Progenitor cell of endocrine pancreas (in vitro differentiated cells): ENCODE data around the gene HOXD11. TPM values are rescaled to one million over a fixed set of nuclear protein-coding genes. Genes with fewer than 3 reads are reported as not detected.

Experiments
- DNase-seq: peaks from one replicate; pipeline ENCODE4 v3.0.0; 2021; ENCODE audit warnings: low spot score; ENCODE audit not compliant: unreplicated experiment
- H3K27ac Mint-ChIP-seq: 2 replicates; pipeline ENCODE4 v1.8.0; 2021; ENCODE audit warnings: mild to moderate bottlenecking, moderate library complexity, mixed read lengths
- H3K27me3 Mint-ChIP-seq: 2 replicates; pipeline ENCODE4 v1.8.0; 2021; ENCODE audit warnings: mixed read lengths
- H3K36me3 Mint-ChIP-seq: 2 replicates; pipeline ENCODE4 v1.8.0; 2022; ENCODE audit warnings: mixed read lengths; ENCODE audit not compliant: insufficient read depth
- H3K4me1 Mint-ChIP-seq: 2 replicates; pipeline ENCODE4 v1.8.0; 2021; ENCODE audit warnings: low read depth, mixed read lengths
- H3K4me3 Mint-ChIP-seq: 2 replicates; pipeline ENCODE4 v1.8.0; 2021; ENCODE audit warnings: low read depth, mild to moderate bottlenecking, moderate library complexity, mixed read lengths
- H3K9me3 Mint-ChIP-seq: 2 replicates; pipeline ENCODE4 v1.8.0; 2021; ENCODE audit warnings: low read depth, mixed read lengths
- CTCF ChIP-seq: fragments of 200-600 bp; sonication (generic); IDR thresholded peaks from one replicate; pipeline ENCODE4 v1.5.0; 2021; ENCODE audit warnings: antibody characterized with exemption, mild to moderate bottlenecking; ENCODE audit not compliant: unreplicated experiment
- total RNA-seq: library from RNA; stranded (reverse); gene quantifications from 2 replicates; pipeline ENCODE4 v1.2.1, GENCODE V29; 2021

HOXD11 gene
- total RNA-seq, 1 donor from 2014 or later: not detected

GRCh38 chr2:176068419-176068832 is 38.7 kb upstream of the HOXD11 start:
- Mint-ChIP-seq H3K4me3 (no peak overlapping the region), H3K36me3 (no peaks in the 10 kb centered on the region), H3K9me3 (no peaks in the 10 kb centered on the region), H3K4me1 (peaks cover 1% of the 10 kb centered on the region), H3K27me3 (peaks cover 97% of the 10 kb centered on the region), H3K27ac (no peak overlapping the region)
- TF ChIP-seq CTCF: no peak
- no peak for DNase-seq

GRCh38 chr2:176071330-176072291 is 35.5 kb upstream of the HOXD11 start:
- H3K9me3 Mint-ChIP-seq: no peaks in the 10 kb centered on the region
- H3K27me3 Mint-ChIP-seq: peaks cover 100% of the 10 kb centered on the region
- H3K36me3 Mint-ChIP-seq: no peaks in the 10 kb centered on the region
- no peak for TF ChIP-seq CTCF
- H3K4me1 Mint-ChIP-seq: peaks cover 1% of the 10 kb centered on the region
- H3K27ac Mint-ChIP-seq: no peak overlapping the region
- no peak for DNase-seq
- no peak overlapping the region for H3K4me3 Mint-ChIP-seq

DNA sequence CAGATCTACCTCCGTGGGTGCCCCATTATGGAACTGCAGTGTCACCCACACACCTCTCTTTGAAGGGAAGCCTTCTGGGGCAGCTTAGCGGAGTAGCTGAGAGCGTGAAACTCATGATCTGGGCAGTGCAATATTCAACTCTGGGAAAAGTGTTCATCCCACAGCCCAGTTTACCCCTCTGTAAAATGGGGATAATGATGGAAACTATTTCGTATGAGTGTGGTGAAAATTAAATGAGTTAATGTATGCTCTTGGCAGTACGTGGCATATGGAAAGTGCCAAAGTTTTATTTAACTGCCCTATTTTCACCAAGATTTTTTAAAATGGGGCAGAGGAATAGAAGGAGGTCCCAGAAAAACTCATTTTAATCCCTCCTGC is 34.8 kb upstream of the HOXD11 start:
- no peak for DNase-seq
- no peak for TF ChIP-seq CTCF
- peaks cover 1% of the 10 kb centered on the region for H3K4me1 Mint-ChIP-seq
- no peak overlapping the region for H3K4me3 Mint-ChIP-seq
- no peaks in the 10 kb centered on the region for H3K9me3 Mint-ChIP-seq
- H3K36me3 Mint-ChIP-seq: no peaks in the 10 kb centered on the region
- peaks cover 100% of the 10 kb centered on the region for H3K27me3 Mint-ChIP-seq
- H3K27ac Mint-ChIP-seq: no peak overlapping the region

DNA sequence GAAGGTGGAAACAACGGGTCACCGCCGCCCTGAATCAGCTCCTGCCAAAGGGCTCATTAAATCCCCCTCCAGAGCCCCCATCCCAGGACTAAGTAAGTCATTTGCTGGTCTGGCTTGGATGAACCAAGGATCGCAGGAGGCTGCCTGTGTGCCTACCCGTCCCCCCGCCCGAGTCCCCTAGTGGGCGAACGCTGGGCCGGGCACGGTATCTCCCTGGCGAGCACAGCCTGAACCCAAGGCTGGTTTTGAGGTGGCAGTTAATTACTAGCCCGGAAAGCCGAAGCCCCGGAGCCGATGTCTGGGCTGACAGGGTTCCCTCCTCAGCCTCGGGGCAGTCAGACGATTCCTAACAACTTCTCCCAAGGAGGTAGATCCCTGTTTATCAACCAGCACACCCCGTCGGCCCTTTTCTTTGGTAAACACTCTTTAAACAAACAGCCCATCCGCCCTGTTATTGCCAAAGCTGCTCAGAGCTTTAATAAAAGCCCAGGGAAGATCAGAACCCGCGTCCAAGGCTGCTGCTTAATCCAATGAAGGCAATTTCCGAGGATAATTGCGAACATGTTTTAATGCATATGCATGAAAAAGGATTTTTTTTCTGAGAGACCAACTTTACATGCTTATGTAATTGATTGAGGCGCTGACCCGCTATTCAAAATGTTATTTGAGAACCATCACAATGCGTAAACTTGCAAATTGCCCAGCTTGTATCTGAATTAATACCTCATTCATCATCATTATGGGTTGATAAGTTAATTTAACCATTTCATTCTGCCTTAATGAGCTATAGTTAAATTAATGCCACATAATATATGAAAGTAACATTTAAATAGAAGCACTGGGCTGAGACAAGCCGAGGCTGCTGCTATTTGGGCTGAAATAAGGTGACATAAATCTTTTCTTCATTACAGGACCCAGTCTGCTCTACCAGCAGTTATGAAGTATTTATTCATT is 33.9 kb upstream of the HOXD11 start:
- no peak for TF ChIP-seq CTCF
- H3K9me3 Mint-ChIP-seq: no peaks in the 10 kb centered on the region
- no peak overlapping the region for H3K4me3 Mint-ChIP-seq
- peaks cover 1% of the 10 kb centered on the region for H3K4me1 Mint-ChIP-seq
- H3K36me3 Mint-ChIP-seq: no peaks in the 10 kb centered on the region
- no peak for DNase-seq
- H3K27ac Mint-ChIP-seq: no peak overlapping the region
- peaks cover 96% of the 10 kb centered on the region for H3K27me3 Mint-ChIP-seq

DNA sequence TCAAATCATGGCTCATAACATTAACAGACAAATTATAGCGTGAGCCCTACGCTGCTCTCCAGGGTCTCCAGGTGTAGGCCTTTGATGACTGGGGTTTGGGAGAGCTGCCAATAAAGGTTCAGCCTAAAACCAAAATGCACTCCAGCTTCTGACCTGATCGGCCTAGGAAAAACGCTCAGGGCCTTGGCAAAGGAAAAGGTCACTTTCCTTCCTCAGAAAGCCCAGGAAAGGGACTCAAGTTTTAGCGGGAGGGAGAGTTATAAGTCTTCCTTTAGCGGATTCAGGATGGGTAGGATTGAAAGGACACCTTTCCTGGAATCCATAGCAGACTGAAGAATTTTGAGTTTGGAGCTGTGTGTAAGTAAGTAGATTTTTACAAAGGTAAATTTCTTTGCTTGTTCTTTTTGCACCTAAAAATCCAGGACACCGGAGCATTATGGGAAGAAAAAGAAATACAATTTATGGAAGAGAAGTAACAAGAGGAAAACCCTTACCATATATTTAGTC is 32.1 kb upstream of the HOXD11 start:
- Mint-ChIP-seq H3K27me3 (peaks cover 94% of the 10 kb centered on the region), H3K27ac (no peak overlapping the region), H3K9me3 (no peaks in the 10 kb centered on the region), H3K36me3 (no peaks in the 10 kb centered on the region), H3K4me3 (no peak overlapping the region), H3K4me1 (peaks cover 1% of the 10 kb centered on the region)
- no peak for DNase-seq
- no peak for TF ChIP-seq CTCF
